ENCODE measurements around the gene LBHD2. TPM values are rescaled to one million over a fixed set of nuclear protein-coding genes. Genes with fewer than 3 reads are reported as not detected.

Gene LBHD2
- total RNA-seq, 1 donor from 2014 or later: not detected

DNA sequence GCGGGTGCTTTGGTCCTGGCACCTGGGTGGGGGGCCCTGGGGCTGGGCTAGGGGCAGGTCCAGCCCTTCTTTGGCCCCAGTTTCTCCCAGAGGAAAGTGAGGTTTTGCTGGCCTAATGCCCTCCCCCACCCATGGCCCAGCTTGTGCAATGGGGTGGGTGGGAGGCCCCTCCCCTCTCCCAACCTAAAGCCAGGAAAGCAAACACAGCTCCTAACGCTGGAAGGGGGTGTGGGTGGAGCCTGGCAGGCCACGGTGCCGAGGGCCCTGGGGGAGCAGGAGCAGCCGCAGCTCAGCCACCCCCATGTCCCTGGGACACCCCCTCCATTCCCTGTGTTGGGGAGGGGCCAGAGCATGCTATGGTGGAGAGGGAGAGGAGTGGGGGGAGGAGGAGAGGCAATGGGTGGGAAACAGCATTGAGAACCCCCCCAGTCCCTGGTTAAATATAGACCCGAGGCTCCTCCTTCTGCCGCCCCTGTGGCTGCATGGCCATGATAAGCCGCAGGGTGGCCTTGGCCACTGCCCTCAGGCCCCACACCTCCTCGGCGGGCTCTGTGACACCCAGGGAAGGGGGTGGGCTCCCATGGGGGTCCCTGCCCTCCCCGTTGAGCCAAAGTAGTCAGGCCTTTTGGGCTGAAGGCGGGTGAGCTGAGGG is 15.2 kb downstream of the LBHD2 start:
- intact Hi-C loops (cut with micrococcal nuclease): no loop called here
- peaks cover 73% of the 10 kb centered on the region for H3K27me3 ChIP-seq (ENCODE audit: low read depth)

GRCh38 chr14:103099733-103100280 is 15.8 kb downstream of the LBHD2 start:
- TF ChIP-seq, protein P1, sequence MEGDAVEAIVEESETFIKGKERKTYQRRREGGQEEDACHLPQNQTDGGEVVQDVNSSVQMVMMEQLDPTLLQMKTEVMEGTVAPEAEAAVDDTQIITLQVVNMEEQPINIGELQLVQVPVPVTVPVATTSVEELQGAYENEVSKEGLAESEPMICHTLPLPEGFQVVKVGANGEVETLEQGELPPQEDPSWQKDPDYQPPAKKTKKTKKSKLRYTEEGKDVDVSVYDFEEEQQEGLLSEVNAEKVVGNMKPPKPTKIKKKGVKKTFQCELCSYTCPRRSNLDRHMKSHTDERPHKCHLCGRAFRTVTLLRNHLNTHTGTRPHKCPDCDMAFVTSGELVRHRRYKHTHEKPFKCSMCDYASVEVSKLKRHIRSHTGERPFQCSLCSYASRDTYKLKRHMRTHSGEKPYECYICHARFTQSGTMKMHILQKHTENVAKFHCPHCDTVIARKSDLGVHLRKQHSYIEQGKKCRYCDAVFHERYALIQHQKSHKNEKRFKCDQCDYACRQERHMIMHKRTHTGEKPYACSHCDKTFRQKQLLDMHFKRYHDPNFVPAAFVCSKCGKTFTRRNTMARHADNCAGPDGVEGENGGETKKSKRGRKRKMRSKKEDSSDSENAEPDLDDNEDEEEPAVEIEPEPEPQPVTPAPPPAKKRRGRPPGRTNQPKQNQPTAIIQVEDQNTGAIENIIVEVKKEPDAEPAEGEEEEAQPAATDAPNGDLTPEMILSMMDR (IDR thresholded peaks at IDR 0.05; ENCODE audit: borderline replicate concordance): no peak
- H3K9me3 ChIP-seq (replicated peaks): no peaks in the 10 kb centered on the region
- no peaks in the 10 kb centered on the region for H3K36me3 ChIP-seq
- peaks cover 28% of the 10 kb centered on the region for H3K4me1 ChIP-seq
- H3K27me3 ChIP-seq (ENCODE audit: low read depth): peaks cover 79% of the 10 kb centered on the region
- no peak overlapping the region for H3K27ac ChIP-seq (replicated peaks)
- DNase-seq: no peak
- no peak overlapping the region for H3K4me3 ChIP-seq
- intact Hi-C loops (cut with micrococcal nuclease): loop anchor here (10.0 kb wide), 1 partner anchor 85 kb away; no protein-coding TSS in a partner anchor

More for the DNA sequence above, 15.2 kb downstream of the LBHD2 start:
- H3K27ac ChIP-seq (replicated peaks): no peak overlapping the region
- H3K9me3 ChIP-seq (replicated peaks): no peaks in the 10 kb centered on the region
- H3K36me3 ChIP-seq: no peaks in the 10 kb centered on the region
- peaks cover 28% of the 10 kb centered on the region for H3K4me1 ChIP-seq
- no peak overlapping the region for H3K4me3 ChIP-seq
- DNase-seq: no peak
- TF ChIP-seq, protein P1 (IDR thresholded peaks at IDR 0.05; ENCODE audit: borderline replicate concordance): no peak

DNA sequence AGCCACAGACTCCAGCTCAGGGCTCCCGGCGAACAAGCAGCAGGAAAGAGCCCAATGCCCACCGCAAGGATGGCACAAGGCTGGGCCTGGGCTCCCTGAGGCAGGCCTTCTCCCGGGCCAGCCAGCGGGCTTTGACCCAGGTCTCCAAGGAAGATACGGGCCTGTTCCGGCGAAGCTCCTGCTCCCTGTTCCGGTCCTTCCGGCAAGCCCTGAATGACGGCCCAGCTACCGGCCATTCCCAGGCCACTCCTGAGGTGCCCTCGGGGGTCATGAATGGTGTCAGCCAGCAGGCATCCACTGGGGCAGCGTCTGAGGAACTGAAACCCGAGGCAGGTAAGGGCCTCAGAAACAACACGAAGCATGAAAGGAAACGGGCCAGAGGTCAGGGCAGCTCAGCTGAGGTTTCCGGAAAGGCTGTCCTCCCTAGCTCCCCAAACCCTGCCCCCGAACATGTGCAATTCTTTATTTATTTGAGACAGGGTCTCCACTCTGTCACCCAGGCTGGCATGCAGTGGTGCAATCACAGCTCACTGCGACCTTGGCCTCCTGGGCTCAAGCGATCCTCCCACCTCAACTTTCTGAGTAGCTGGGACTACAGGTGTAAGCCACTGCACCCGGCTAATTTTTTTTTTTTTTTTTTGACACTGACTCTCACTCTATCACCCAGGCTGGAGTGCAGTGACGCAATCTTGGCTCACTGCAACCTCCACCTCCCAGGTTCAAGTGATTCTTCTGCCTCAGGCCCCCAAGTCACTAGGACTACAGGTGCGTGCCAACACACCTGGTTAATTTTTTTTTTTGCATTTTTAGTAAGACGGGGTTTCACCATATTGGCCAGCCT is 16.5 kb downstream of the LBHD2 start:
- DNase-seq: no peak
- Histone ChIP-seq H3K27me3 (ENCODE audit: low read depth) (peaks cover 80% of the 10 kb centered on the region), H3K36me3 (no peaks in the 10 kb centered on the region), H3K4me3 (no peak overlapping the region), H3K9me3 (replicated peaks) (no peaks in the 10 kb centered on the region), H3K4me1 (peaks cover 32% of the 10 kb centered on the region), H3K27ac (replicated peaks) (no peak overlapping the region)
- TF ChIP-seq, protein P1 (IDR thresholded peaks at IDR 0.05; ENCODE audit: borderline replicate concordance): no peak
- intact Hi-C loops (cut with micrococcal nuclease): loop anchor here (10.0 kb wide), 1 partner anchor 84 kb away; no protein-coding TSS in a partner anchor

GRCh38 chr14:103101257-103101962 is 17.4 kb downstream of the LBHD2 start:
- Histone ChIP-seq H3K36me3 (no peaks in the 10 kb centered on the region), H3K27me3 (ENCODE audit: low read depth) (peaks cover 85% of the 10 kb centered on the region), H3K9me3 (replicated peaks) (no peaks in the 10 kb centered on the region), H3K4me1 (peaks cover 32% of the 10 kb centered on the region), H3K27ac (replicated peaks) (no peak overlapping the region), H3K4me3 (no peak overlapping the region)
- intact Hi-C loops (cut with micrococcal nuclease): loop anchor here (10.0 kb wide), 1 partner anchor 83 kb away; no protein-coding TSS in a partner anchor
- TF ChIP-seq, protein P1 (IDR thresholded peaks at IDR 0.05; ENCODE audit: borderline replicate concordance): no peak
- DNase-seq: no peak

Data from left ventricle myocardium inferior (tissue), 1 donor.